ENCODE results near the gene FXR2.
A peak's percentile ranks its signal among the peaks of the same experiment; 100 is the strongest.

FXR2 gene

DNA sequence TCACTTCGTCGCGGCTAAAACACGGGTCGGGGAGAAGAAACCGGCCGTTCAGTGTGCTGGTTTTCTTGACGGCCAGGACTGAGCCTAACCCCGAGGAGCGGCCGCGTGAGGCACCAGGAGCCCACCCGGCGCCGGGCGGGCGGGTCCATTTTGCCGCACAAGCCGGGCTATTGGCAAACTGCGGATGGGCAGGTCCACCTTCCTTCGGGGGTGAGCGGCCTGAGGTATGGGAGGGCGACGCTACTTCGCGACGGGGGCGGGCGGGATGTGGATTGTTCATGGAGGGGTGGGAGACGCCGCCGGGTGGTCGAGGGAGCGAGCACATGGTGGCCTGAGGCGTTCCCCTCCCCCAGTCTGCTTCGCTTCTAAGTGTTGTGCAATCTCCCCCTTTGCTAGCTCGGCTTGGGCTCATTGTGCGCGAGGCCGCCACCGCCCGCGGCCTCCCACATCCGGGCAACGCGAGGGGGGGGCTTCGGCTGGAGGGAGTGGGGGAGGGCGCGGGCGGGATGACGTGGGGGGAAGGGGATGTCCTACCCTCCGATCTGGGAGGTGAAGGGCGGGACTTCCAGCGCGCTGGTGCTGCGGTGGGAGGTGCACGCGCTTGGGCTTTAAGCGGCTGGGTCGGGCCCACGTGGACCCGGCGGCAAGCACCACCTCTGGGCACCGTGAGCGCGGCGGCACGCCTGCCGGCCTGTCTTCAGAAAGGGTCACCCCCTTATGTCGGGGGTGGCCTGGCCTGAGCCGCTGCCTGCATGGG, 41.2 kb downstream of the FXR2 start:
- H3K27ac ChIP-seq = peak overlapping the region; percentile 98
- peak; percentile 86 for DNase-seq (ENCODE audit: low spot score)
- TF ChIP-seq, protein P1, sequence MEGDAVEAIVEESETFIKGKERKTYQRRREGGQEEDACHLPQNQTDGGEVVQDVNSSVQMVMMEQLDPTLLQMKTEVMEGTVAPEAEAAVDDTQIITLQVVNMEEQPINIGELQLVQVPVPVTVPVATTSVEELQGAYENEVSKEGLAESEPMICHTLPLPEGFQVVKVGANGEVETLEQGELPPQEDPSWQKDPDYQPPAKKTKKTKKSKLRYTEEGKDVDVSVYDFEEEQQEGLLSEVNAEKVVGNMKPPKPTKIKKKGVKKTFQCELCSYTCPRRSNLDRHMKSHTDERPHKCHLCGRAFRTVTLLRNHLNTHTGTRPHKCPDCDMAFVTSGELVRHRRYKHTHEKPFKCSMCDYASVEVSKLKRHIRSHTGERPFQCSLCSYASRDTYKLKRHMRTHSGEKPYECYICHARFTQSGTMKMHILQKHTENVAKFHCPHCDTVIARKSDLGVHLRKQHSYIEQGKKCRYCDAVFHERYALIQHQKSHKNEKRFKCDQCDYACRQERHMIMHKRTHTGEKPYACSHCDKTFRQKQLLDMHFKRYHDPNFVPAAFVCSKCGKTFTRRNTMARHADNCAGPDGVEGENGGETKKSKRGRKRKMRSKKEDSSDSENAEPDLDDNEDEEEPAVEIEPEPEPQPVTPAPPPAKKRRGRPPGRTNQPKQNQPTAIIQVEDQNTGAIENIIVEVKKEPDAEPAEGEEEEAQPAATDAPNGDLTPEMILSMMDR (conservative IDR thresholded peaks at IDR 0.05; ENCODE audit: low read depth) = no peak
- POLR2A ChIA-PET (ENCODE audit: low non-redundant PET) = interaction anchor here (1.0 to 3.4 kb wide), 3 partner anchors 10 to 16 kb away, joined by 4 to 28 read pairs (median 9); partner anchors contain the start of genes MPDU1 and SOX15
- CTCF ChIA-PET = interaction anchor here (0.6 to 1.4 kb wide), 3 partner anchors 16 to 114 kb away, joined by 3 to 8 read pairs (median 5); partner anchors contain the start of genes SOX15 and TP53

DNA sequence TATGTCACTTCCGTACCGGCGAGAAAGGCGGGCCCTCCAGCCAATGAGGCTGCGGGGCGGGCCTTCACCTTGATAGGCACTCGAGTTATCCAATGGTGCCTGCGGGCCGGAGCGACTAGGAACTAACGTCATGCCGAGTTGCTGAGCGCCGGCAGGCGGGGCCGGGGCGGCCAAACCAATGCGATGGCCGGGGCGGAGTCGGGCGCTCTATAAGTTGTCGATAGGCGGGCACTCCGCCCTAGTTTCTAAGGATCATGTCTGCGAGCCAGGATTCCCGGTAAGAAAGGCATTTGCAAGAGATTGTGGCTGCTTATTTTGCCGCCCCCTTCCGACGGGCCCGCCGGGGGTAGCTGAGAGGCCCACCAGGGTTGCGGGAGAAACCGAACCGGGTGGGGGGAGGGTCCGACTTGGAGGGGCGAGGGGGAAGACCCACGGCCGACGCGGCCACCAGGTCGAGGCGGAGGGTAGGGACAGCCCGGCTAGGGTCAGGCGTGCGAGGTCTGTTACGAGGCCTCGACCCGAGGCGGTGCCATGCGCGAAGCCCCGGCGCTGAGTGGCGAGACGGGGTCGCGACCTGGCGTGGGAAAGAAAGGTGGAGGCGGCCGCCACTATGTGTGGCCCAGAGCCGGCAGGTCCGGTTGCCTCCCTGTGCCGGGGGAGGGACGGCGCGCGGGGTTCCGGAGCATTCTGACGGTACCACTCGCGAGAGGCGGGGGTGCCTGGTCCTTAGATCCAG, 41.9 kb downstream of the FXR2 start:
- peak overlapping the region; percentile 98 for H3K27ac ChIP-seq
- TF ChIP-seq, protein P1 (conservative IDR thresholded peaks at IDR 0.05; ENCODE audit: low read depth) = no peak
- ChIA-PET POLR2A (ENCODE audit: low non-redundant PET) (interaction anchor here (0.6 to 3.4 kb wide), 4 partner anchors 11 to 87 kb away, joined by 3 to 28 read pairs (median 4); partner anchors contain the start of genes MPDU1 and SOX15), CTCF (interaction anchor here (0.6 kb wide), 2 partner anchors 52 to 115 kb away, joined by 5 read pairs; no protein-coding TSS in a partner anchor)
- DNase-seq (ENCODE audit: low spot score) = peak; percentile 99

DNA sequence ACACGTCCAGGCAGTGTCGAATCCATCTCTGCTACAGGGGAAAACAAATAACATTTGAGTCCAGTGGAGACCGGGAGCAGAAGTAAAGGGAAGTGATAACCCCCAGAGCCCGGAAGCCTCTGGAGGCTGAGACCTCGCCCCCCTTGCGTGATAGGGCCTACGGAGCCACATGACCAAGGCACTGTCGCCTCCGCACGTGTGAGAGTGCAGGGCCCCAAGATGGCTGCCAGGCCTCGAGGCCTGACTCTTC, 42.4 kb downstream of the FXR2 start:
- TF ChIP-seq, protein P1 (conservative IDR thresholded peaks at IDR 0.05; ENCODE audit: low read depth) = no peak
- DNase-seq (ENCODE audit: low spot score) = no peak
- ChIA-PET POLR2A (ENCODE audit: low non-redundant PET) (interaction anchor here (0.6 to 1.1 kb wide), 2 partner anchors 15 to 87 kb away, joined by 3 to 4 read pairs; no protein-coding TSS in a partner anchor), CTCF (interaction anchor here (0.6 to 0.9 kb wide), 2 partner anchors 12 to 51 kb away, joined by 4 to 5 read pairs; no protein-coding TSS in a partner anchor)
- peak overlapping the region; percentile 98 for H3K27ac ChIP-seq

DNA sequence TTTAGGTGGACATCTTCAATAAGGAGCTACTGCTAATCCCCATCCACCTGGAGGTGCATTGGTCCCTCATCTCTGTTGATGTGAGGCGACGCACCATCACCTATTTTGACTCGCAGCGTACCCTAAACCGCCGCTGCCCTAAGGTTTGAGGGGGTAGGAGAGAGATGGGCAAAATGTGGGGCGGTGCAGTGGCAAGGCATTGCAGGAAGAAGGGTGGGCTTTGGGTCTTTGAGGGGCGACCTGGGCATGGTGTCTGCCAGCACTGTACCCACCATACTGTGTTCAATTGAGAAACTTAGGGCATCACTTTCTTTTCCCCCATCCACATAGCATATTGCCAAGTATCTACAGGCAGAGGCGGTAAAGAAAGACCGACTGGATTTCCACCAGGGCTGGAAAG, 44.3 kb downstream of the FXR2 start:
- POLR2A ChIA-PET (ENCODE audit: low non-redundant PET) = no interaction called here

DNA sequence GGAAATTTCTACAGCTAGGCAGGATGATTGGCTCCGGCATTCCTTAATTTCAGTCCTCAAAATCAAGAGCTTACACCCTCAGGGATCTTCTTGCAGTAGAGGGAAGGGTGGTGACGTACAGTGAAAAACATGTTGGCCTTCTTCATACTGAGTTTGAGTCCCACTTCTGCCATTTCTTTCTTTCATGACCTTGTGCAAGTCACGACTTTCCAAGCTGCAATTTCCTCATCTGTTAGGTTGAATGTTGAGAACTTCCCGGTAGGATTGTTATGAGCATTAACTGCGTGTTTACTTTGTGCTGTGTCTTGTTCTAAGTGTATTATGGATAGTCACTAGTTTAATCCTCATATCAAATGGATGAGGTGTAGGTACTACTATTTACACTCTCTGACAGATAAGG, 45.1 kb downstream of the FXR2 start:
- ChIA-PET POLR2A (ENCODE audit: low non-redundant PET) (no interaction called here), CTCF (interaction anchor here (1.0 kb wide), 1 partner anchor 8 kb away, joined by 3 read pairs; no protein-coding TSS in a partner anchor)
- no peak for DNase-seq (ENCODE audit: low spot score)
- TF ChIP-seq, protein P1 (conservative IDR thresholded peaks at IDR 0.05; ENCODE audit: low read depth) = no peak
- no peak overlapping the region for H3K27ac ChIP-seq

More for the DNA sequence above, 44.3 kb downstream of the FXR2 start:
- peak overlapping the region; percentile 63 for H3K27ac ChIP-seq
- DNase-seq (ENCODE audit: low spot score) = no peak
- CTCF ChIA-PET = interaction anchor here (0.8 to 1.0 kb wide), 2 partner anchors 9 kb away, joined by 3 to 4 read pairs; partner anchors contain the start of gene SENP3
- TF ChIP-seq, protein P1 (conservative IDR thresholded peaks at IDR 0.05; ENCODE audit: low read depth) = no peak

DNA sequence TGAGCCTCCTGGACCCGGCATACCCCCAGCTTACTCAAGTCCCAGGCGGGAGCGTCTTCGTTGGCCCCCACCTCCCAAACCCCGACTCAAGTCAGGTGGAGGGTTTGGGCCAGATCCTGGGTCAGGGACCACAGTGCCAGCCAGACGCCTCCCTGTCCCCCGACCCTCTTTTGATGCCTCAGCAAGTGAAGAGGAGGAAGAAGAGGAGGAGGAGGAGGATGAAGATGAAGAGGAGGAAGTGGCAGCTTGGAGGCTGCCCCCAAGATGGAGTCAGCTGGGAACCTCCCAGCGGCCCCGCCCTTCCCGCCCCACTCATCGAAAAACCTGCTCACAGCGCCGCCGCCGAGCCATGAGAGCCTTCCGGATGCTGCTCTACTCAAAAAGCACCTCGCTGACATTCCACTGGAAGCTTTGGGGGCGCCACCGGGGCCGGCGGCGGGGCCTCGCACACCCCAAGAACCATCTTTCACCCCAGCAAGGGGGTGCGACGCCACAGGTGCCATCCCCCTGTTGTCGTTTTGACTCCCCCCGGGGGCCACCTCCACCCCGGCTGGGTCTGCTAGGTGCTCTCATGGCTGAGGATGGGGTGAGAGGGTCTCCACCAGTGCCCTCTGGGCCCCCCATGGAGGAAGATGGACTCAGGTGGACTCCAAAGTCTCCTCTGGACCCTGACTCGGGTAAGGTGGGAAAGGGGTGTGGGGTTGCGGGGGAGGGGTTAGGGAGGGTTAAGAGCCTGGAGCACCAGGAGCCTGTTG, 51.4 kb downstream of the FXR2 start:
- POLR2A ChIA-PET (ENCODE audit: low non-redundant PET) = no interaction called here

More for the DNA sequence above, 51.4 kb downstream of the FXR2 start:
- TF ChIP-seq, protein P1 (conservative IDR thresholded peaks at IDR 0.05; ENCODE audit: low read depth) = no peak
- H3K27ac ChIP-seq = peak overlapping the region; percentile 95
- CTCF ChIA-PET = interaction anchor here (0.5 kb wide), 1 partner anchor 126 kb away, joined by 3 read pairs; no protein-coding TSS in a partner anchor
- DNase-seq (ENCODE audit: low spot score) = no peak
